ENCODE measurements around the gene L3MBTL1.

L3MBTL1 gene

DNA sequence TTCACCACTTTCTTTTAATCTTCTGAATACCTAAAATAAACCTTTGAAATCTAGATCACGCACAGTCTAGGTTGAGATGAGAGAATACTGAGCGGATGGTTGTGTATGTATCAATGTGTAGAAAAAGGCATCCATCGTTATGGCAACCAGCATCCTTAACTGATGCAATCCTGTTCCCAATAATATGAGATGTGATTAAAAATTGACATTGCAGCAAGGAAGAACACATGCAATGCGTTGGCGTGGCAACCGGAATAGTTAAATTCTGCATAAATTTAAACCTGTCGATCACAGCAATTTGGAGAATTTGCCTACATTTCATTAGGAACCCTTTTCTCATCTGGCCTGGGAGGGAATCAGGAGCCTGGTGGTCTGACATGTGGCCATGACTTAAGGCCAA lies 1.3 kb upstream of the L3MBTL1 start:
- DNase-seq (ENCODE audit: low read depth in 3 of 3): no peak

DNA sequence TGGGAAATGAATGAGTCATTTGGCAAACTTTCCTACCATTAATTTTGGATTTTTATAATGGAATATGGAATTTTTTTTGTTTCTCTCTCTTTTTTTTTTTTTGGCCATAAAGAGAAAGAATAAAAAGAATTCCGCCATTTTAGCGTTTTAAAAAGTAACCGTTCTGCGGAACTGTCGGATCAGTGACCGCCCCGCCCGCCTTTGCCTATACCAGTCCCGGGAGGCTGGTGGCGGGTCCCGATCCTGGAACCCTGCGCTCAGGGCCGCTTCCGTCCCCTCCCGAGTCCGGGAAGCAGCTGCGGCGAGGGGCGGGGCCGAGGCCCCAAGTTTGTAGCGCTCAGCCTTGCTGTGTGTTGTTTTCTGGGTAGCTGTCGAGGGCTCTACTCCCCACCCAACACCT lies 609 bp downstream of the L3MBTL1 start:
- DNase-seq (ENCODE audit: low read depth in 3 of 3): no peak

DNA sequence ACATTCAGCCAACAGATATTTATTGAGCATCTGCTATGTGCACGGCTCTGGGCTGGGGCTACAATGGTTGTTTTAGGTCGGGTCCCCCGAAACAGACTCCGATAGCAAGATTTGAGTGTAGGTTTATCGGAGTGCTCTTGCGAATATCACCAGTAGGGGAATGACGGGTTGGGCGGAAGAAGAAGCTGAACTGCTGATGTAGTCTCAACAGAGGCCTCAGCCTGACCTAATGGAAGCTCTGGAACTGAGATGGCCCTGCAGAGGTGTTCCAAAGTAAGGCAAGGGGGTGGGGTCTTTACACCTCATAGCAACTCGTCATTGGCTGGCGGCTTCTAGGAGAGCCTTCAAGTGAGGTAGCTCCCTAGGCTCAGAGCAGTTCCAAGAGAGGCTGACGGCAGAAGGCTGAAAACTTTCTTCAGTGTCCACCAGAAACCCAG lies 1.1 kb downstream of the L3MBTL1 start:
- no peak for DNase-seq (ENCODE audit: low read depth in 3 of 3)

DNA sequence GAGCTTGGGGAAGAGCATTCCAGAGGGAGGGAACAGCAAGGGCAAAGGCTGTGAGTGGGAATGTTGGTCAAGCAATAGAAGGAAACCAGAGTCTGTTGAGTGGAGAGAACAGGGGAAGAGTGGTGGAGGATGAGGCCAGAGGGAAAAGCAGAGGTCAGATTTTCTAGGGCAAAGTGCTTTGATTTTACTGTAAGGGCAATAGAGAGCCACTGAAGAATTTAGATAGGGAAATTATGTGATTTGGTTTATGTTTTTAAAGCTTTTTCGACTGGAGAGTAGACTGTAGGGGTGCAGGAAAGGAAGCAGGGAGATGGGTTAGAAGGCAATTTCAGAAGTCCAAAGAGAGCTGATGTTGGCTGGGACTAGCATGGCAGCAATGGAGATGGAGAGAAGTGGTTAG lies 4.4 kb downstream of the L3MBTL1 start:
- DNase-seq (ENCODE audit: low read depth in 3 of 3): no peak

DNA sequence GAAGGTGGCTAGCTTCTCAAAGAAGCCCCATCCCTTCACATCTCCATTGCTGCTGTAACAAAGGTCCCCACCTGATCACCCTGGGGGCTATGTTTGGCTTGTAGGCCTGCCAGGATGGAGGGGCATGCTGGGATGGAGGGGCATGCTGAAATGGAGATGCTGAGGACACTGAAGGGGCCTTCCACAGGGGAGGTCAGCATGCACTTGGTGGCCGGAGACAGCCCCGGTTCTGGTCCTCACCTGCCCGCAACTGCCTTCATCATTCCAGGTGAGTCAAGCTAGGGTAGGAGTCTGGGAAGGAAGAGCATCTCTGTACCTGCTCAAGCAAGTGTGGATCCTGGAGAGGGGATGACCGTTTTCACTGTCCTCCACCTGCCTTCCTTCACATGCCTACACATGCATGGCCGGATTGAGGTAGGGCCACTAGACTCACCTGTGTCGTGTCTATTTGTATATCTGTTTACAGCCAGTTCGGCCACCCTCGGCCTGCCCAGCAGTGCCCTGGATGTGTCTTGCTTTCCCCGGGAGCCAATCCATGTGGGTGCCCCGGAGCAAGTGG lies 6.0 kb downstream of the L3MBTL1 start:
- no peak for DNase-seq (ENCODE audit: low read depth in 3 of 3)

DNA sequence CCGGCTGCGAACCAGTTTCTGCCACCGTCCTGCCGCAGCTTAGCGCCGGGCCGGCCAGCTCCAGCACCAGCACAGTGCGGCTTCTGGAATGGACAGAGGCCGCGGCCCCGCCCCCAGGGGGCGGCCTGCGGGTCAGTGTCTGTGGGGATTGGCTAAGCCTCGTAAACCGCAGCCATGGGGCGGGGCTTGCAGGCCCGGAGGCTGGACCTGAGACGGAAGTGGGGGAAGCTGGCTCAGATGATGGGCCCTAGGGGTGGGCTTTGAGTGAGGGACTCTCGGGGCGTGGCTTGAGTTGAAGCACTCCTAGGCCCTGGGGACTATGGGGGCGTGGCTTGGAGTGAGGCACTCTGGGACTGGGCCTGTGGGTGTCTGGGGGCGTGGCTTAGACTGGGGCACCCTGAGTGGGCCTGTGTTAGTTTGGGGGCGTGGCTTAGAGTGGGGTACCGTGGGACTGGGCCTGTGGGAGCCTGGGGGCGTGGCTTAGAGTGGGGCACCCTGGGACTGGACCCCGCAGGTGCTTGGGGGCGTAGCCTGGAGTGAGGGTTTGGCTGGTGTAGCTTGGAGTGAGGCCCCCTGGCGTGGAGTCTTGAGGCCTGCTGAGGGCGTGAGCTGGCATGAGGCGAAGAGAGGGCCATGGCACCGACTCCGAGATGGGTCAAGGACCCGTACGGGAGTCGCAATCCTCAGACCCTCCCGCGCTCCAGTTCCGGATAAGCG lies 6.6 kb downstream of the L3MBTL1 start:
- DNase-seq (ENCODE audit: low read depth in 3 of 3): peak; percentile 80 to 94 (median 93)

DNA sequence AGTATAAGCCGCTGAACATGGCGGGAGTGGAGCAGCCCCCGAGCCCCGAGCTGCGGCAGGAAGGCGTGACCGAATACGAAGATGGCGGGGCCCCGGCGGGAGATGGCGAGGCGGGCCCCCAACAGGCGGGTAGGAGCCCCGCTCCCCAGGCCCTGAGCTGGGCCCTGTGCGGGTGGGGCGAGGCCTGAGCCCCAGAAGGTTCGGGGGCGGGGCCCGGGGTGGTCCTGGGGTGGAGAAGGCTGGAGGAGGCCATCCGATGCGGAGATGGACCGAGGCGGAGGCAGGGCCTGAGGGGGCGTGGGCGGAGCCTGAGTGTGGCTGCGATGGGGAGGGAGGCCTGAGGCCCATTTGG lies 7.1 kb downstream of the L3MBTL1 start:
- DNase-seq (ENCODE audit: low read depth in 3 of 3): peak in 1 of 3 donors; percentile 2

DNA sequence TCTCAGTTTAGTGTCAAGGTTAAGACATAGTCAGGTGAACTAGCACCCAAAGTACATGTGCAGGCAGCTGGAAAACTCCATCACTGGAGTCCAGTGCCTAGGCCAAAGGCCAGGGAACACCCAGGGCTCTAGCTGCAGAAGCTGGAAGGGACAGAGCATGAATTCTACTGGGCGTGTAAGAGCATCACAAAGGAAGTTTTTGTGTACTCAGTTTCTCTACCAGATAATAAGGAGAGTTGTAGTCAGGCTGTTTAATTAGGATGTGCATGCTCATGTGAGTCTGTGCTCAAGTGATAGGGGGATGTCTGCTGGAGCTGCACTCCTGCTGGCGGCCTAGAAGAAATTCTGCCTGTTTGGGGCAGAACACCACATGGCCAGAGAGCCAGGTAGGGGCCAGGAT lies 8.1 kb downstream of the L3MBTL1 start:
- no peak for DNase-seq (ENCODE audit: low read depth in 3 of 3)

DNA sequence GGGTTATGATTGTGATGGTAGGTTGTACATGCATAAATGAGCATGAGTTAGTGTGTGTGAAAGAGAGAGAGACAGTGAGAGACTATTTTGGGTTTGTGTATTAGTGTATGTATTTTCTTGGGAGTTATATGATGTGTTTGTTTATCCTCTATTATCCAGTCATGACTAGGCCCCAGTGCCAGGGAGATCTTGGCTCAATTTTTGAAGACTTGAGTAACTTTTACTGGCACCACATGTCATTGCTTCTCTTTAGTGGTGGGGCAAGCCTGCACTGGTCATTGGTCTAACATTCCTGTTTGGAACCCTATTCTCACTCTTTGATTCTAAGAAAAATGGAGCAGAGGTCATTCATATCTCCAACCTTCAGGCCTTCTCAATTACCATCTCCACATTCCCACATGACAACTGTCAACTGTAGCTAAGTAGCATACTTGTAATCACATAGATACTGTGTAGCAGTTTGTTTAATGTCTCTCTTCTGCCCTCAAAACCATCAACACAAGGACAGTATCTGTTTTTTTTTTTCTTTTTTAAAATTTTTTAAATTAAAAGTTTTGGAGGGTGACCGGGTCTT lies 8.8 kb downstream of the L3MBTL1 start:
- no peak for DNase-seq (ENCODE audit: low read depth in 3 of 3)

DNA sequence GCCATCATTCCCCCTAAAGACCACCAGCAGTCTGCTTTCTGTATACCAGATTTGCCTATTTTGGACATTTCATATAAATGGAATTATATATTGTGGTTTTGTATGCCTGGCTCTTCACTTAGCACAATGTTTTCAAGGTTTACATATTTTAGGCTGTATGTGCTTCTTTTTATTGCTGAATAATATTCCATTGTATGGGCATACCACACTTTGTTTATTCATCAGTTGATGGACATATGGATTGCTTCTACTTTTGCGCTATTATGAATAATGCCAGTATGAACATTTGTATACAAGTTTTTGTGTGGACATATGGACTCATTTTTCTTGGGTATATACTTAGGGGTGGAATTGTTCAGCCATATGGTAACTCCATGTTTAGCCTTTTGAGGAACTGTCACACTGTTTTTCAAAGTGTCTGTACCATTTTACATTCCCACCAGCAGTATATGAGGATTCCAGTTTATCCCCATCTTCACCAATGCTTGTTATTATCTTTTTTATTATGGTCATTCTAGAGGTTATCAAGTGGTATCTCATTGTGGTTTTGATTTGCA lies 12.7 kb downstream of the L3MBTL1 start:
- DNase-seq (ENCODE audit: low read depth in 3 of 3): no peak

DNA sequence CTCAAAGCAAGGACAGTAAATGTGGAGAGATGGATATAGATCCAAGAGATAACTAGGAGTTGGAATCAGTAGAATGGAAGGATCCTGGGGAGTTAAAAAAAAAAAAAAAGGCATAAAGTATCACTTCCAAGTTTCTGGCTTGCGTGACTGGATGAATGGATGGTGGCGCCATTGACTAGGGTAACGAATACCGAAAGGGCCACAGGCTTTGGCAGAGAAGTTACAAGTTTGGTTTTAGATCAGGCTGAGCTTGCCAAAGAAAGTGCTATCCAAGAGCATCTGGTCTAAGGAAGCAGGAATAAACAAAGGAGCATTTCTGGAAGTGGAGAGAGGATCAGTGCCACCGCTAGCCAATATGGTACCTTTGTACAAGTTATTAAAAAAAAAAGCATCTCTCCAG lies 17.5 kb downstream of the L3MBTL1 start:
- DNase-seq (ENCODE audit: low read depth in 3 of 3): no peak

DNA sequence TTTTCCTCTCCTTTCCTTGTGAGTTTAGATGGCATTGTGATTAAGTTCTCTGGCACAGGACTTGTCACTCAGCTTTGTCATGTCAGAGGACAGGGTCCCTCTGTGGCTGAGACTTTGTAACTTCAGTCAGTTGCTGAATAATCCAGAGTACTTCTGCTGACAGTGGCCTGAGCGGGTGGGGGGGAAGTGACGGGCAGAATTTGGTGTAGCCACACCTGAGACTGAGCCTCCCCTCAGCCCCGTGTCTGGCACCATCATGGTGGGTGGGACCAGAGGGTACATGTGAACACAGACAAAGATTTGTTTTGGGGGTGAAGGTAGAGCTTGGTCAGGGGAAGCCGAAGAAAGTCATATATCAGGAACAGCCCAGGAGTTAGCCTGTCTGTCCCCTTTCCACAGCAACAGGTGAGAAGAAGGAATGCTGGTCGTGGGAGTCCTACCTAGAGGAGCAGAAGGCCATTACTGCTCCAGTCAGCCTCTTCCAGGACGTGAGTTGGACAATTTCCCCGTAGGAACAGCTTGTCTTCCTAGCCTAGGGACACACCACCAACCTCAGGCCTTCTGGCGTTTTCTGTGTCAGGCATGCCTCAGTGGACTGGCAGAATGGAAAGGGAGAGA lies 20.9 kb downstream of the L3MBTL1 start:
- no peak for DNase-seq (ENCODE audit: low read depth in 3 of 3)

DNA sequence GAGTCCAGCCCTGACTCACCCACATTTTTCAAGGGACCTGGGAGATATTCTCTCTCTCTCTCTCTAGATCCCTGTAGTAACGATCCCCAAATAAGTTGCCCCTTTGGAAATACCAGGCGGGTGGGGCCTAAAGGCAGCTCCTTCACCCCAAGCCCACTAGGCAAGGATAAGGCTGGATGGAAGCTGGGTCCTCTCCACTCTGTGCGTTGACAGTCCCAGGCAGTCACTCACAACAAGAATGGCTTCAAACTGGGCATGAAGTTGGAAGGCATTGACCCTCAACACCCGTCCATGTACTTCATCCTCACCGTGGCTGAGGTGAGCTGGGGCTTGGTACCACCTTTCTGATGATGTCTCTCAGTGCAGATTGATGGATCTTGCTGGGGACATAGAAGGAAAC lies 21.6 kb downstream of the L3MBTL1 start:
- DNase-seq (ENCODE audit: low read depth in 3 of 3): no peak

DNA sequence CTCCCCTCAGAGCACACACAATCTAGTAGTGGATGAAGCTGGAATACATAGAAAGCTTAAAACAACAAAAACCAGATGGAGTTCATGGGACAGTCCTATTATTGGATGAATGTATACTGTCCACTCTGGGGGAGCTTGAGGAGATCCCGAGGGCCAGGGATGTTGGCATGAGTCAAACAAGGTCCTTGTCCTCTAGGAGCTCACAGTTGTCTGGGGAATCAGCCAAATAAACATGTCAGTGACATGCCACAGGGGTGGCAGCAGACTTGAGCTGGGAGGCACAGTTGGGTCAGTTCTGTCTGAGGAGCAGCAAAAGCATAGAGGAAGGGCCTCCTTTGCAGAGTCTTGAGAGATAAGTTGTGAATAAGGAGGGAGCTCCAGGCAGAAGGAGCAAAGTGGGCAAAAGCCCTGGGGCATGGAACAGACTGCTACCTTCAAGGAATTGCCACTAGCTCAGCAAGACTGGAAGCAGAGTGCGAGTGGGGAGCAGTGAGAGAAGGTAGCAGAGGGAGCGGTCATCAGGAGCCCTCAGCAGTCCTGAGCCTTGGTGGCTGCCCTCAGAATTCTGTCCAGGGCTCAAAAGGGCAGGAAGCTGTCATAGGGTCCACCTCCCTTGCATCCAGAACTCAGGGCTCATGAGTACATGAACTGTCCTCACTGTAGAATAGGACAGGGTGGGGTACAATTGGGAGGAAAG lies 22.1 kb downstream of the L3MBTL1 start:
- no peak for DNase-seq (ENCODE audit: low read depth in 3 of 3)

DNA sequence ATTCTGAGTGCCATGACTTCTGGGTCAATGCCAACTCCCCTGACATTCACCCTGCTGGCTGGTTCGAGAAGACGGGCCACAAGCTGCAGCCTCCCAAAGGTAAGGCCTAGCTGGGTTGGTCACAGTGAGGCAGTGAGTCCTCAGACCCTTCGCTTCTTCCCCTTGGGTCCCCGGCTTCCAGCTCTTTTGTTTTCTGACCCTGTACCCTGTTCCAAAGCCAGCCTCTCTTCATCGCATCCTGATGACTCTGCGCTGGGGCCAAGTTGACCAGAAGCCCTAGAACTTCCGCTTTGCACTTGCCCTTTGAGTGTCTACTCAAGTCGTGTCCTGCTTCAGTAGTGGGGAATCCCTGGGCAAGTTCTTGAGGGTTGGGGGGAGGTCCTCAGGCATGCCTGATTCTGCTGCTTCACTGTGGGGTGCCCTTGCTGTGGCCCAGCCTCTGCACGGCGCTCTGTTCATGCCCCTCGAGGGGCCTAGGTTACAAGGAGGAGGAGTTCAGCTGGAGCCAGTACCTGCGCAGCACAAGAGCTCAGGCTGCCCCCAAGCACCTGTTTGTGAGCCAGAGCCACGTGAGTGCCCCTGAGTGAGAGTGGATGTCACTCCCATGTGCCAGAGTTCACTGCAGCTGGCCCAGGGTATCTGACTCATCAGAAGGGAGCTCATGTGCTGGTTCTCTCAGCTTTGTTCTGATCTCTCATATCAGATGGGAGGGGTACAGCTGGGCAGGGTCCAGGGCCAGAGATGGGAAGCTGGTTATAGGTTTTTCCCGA lies 23.0 kb downstream of the L3MBTL1 start:
- DNase-seq (ENCODE audit: low read depth in 3 of 3): no peak

DNA sequence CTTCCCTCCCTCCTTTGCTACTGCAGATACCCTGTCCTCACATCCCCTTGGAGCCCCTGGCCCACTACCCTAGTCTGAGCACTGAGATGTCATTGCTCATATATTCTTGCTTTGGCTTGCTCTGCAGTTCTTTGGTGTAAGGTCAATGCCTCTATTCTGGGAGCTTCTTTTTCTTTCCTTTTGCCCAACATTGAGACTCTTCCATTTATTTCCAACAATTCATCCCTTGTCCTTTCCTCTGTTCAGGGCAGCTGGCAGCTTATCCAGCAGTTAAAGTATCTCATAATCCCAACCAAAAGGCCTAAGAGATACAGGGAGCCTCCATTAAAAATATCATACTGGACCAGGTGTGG lies 23.6 kb downstream of the L3MBTL1 start:
- DNase-seq (ENCODE audit: low read depth in 3 of 3): no peak

DNA sequence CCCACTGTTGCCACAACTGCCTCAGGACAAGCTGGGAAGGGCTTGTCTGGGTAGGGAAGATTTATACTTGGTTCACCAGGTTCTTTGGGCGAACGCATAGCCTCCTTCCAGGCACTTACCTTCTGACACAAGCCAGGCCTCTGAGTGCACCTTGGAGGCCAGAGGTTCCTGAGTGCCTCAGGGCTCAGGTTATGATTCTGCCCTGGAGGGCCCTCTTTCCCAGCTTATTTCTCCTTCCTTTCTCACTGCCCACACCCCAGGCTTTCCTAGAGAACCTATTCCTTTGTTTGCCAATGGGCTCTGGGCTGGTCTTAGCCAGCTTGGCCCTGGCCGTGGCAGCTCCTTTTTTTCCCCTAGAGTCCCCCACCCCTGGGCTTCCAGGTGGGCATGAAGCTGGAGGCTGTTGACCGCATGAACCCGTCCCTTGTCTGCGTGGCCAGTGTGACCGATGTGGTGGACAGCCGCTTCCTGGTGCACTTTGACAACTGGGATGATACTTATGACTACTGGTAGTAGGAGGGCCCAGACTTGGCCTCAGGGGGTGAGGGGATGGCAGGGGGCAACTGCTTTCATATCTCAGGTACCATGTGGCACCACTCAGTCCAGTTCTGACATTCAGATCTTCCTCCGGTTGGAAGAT lies 25.0 kb downstream of the L3MBTL1 start:
- no peak for DNase-seq (ENCODE audit: low read depth in 3 of 3)

DNA sequence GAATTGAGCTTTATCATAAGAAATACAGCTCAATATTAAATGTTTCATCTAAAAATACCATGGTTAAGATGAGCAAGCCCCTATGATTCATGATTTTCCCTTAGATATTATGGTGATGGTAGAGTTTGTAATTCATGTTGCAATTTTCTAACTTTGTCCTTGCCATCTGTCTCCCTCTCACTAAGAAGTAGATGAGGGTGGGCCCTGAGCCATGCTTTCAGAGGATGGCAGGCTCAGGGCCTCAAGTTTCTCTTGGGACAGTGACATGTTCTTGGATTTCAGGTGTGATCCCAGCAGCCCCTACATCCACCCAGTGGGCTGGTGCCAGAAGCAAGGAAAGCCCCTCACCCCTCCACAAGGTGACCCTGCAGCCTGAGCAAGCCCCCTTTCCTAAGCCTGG lies 25.6 kb downstream of the L3MBTL1 start:
- no peak for DNase-seq (ENCODE audit: low read depth in 3 of 3)

DNA sequence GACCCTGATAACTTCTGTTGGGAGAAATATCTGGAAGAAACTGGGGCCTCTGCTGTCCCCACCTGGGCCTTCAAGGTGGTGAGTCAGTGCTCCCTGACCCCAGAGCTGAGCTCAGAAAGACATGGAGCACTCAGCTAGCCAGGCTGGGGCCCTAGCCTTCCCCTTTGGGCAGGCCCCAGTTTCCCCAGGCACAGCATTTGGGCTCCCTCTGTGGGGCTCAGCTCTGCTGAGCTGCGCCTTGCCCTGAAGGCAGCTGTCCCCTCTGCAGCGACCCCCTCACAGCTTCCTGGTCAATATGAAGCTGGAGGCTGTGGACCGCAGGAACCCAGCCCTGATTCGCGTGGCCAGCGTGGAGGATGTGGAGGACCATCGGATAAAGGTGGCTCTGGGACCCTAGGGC lies 26.5 kb downstream of the L3MBTL1 start:
- DNase-seq (ENCODE audit: low read depth in 3 of 3): no peak

DNA sequence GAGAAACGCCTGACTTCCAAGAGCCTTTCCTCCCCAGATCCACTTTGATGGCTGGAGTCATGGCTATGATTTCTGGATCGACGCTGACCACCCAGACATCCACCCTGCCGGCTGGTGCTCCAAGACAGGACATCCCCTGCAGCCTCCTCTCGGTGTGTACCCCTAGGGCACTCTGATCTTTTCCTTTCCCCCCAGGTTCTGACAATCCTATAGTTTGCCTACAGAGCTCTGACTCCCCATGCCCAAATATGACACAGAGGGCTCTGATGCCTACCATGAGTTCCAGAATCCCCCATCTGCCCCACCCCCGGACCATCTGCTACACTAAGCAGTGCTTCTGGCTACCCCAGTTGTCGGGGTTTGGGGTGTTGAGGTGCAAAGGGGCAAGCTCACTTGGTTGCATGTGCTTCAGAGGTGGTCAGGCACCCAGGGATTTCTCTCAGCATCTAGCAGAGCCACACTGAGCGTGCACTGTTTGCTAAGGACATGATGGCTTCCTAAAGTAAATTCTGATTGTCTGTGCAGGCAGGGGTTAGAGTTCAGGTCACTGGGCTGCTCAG lies 27.4 kb downstream of the L3MBTL1 start:
- DNase-seq (ENCODE audit: low read depth in 3 of 3): no peak

Data from stimulated activated CD4-positive, alpha-beta T cell treated with anti-CD3 and anti-CD28 coated beads, TNF-alpha, amount 100 ng/mL, for 48 hours (primary cell).